CD14-positive monocyte (primary cell): ENCODE data around the gene PLEKHJ1. TPM values are rescaled to one million over a fixed set of nuclear protein-coding genes. Genes with fewer than 3 reads are reported as not detected.

Experiments
- DNase-seq, 3 donors: peaks; one replicate each; pipeline ENCODE4 v3.0.0-alpha.2; 2011 to 2022
- H2AFZ ChIP-seq: 2 replicates; pipeline ENCODE4 v1.6.0; 2012; ENCODE audit warnings: mild to moderate bottlenecking, low read depth, low read length, inconsistent platforms; ENCODE audit not compliant: insufficient read depth, poor library complexity, severe bottlenecking
- H3K27ac ChIP-seq, 2 donors: 1 replicate in 1 of 2; 2 replicates in 1 of 2; pipeline ENCODE4 v1.5.1; 2012 to 2013; ENCODE audit warnings: low read length in 2 of 2, control low read depth in 1 of 2, inconsistent platforms in 1 of 2, low read depth in 1 of 2, mild to moderate bottlenecking in 1 of 2
- H3K27me3 ChIP-seq, 2 donors: one replicate each; pipeline versions ENCODE4 v1.6.0 to v1.6.1; 2011 to 2013; ENCODE audit warnings: low read length in 2 of 2; ENCODE audit not compliant: control insufficient read depth in 2 of 2, insufficient read depth in 2 of 2
- H3K36me3 ChIP-seq, 2 donors: replicated peaks in 1 of 2; 1 replicate in 1 of 2; 2 replicates in 1 of 2; pipeline versions ENCODE4 v1.5.1 to v1.6.1; 2012 to 2013; ENCODE audit warnings: low read length in 2 of 2, control low read depth in 1 of 2, inconsistent platforms in 1 of 2, mild to moderate bottlenecking in 1 of 2; ENCODE audit not compliant: insufficient read depth in 2 of 2, control insufficient read depth in 1 of 2
- H3K4me1 ChIP-seq, 2 donors: 1 replicate in 1 of 2; 2 replicates in 1 of 2; pipeline versions ENCODE4 v1.5.1 to v1.6.1; 2012 to 2013; ENCODE audit warnings: low read length in 2 of 2, control low read depth in 1 of 2, inconsistent platforms in 1 of 2, mild to moderate bottlenecking in 1 of 2, moderate library complexity in 1 of 2; ENCODE audit not compliant: insufficient read depth in 2 of 2, control insufficient read depth in 1 of 2
- H3K4me2 ChIP-seq: replicated peaks from 2 replicates; pipeline ENCODE3; 2012; ENCODE audit warnings: low read length, moderate library complexity, mild to moderate bottlenecking; ENCODE audit not compliant: poor library complexity, severe bottlenecking; ENCODE audit errors: extremely low read depth
- H3K4me3 ChIP-seq, 3 experiments: fragments of 200-600 bp in 1 of 3; sonication (generic) in 1 of 3; replicated peaks in 1 of 3; 1 replicate in 2 of 3; 2 replicates in 1 of 3; pipeline ENCODE4 v1.5.1; 2011 to 2013; ENCODE audit warnings: low read length in 3 of 3, mild to moderate bottlenecking in 3 of 3, control low read depth in 2 of 3, low read depth in 2 of 3, inconsistent platforms in 1 of 3, moderate library complexity in 1 of 3
- H3K79me2 ChIP-seq: 2 replicates; pipeline ENCODE4 v1.6.0; 2012; ENCODE audit warnings: mild to moderate bottlenecking, control low read depth, inconsistent platforms, low read length, moderate library complexity; ENCODE audit not compliant: insufficient read depth
- H3K9ac ChIP-seq: 2 replicates; pipeline ENCODE4 v1.6.0; 2017; ENCODE audit warnings: low read length, mild to moderate bottlenecking; ENCODE audit not compliant: insufficient read depth, poor library complexity, severe bottlenecking
- H3K9me3 ChIP-seq, 2 donors: replicated peaks in 1 of 2; 1 replicate in 1 of 2; 2 replicates in 1 of 2; pipeline versions ENCODE4 v1.5.1 to v1.6.1; 2012 to 2013; ENCODE audit warnings: low read length in 2 of 2, control low read depth in 1 of 2; ENCODE audit not compliant: control insufficient read depth in 1 of 2, insufficient read depth in 1 of 2
- H4K20me1 ChIP-seq: 2 replicates; pipeline ENCODE4 v1.6.0; 2012; ENCODE audit warnings: mild to moderate bottlenecking, low read length, control low read depth, moderate library complexity; ENCODE audit not compliant: insufficient read depth
- H3K27ac Mint-ChIP-seq, 7 donors: one replicate each; pipeline ENCODE4 v1.8.0; 2020; ENCODE audit warnings: mild to moderate bottlenecking in 7 of 7, mixed read lengths in 7 of 7, moderate library complexity in 6 of 7, inconsistent platforms in 2 of 7
- H3K27me3 Mint-ChIP-seq, 3 donors: one replicate each; pipeline ENCODE4 v1.8.0; 2021 to 2022; ENCODE audit warnings: low read depth in 3 of 3, mild to moderate bottlenecking in 3 of 3, mixed read lengths in 3 of 3, moderate library complexity in 3 of 3, inconsistent platforms in 1 of 3
- H3K36me3 Mint-ChIP-seq, 2 donors: one replicate each; pipeline ENCODE4 v1.8.0; 2020; ENCODE audit warnings: mixed read lengths in 2 of 2, inconsistent platforms in 1 of 2, mild to moderate bottlenecking in 1 of 2
- H3K4me1 Mint-ChIP-seq: one replicate; pipeline ENCODE4 v1.8.0; 2020; ENCODE audit warnings: mild to moderate bottlenecking, mixed read lengths
- H3K4me3 Mint-ChIP-seq, 2 donors: one replicate each; pipeline ENCODE4 v1.8.0; 2020; ENCODE audit warnings: mild to moderate bottlenecking in 2 of 2, mixed read lengths in 2 of 2, moderate library complexity in 1 of 2
- H3K9me3 Mint-ChIP-seq, 7 donors: one replicate each; pipeline ENCODE4 v1.8.0; 2020 to 2022; ENCODE audit warnings: mixed read lengths in 7 of 7, mild to moderate bottlenecking in 6 of 7, moderate library complexity in 6 of 7, inconsistent platforms in 2 of 7
- CTCF ChIP-seq: fragments of 200-600 bp; IDR thresholded peaks from one replicate; pipeline ENCODE4 v1.8.0; 2022; ENCODE audit warnings: antibody characterized with exemption, mild to moderate bottlenecking
- WGBS: methylation state at CpG from one replicate; pipeline ENCODE4 v1.1.5; 2013; ENCODE audit warnings: missing lambda C conversion rate; ENCODE audit not compliant: insufficient coverage; 5-methylcytosine and 5-hydroxymethylcytosine counted together
- intact Hi-C, 2 donors: fragments of 100-400 bp; cut with micrococcal nuclease; formaldehyde crosslinking; loops; one replicate each; pipeline versions ENCODE4 v1.15.0 to v1.15.1; 2023
- polyA plus RNA-seq, 3 donors: library from polyadenylated mRNA; depleted of rRNA in 1 of 3; unstranded in 2 of 3; stranded (reverse) in 1 of 3; fragments of 300-500 nt in 2 of 3; fragments of >200 nt in 1 of 3; fragmentation: Illumina TruSeq in 2 of 3; gene quantifications; 1 replicate in 2 of 3; 2 replicates in 1 of 3; pipeline ENCODE4 v1.2.3, GENCODE V29; 2012 to 2021

Gene PLEKHJ1
- polyA plus RNA-seq, 3 donors, result 62.1 to 90.0 (median 69.0) TPM

DNA sequence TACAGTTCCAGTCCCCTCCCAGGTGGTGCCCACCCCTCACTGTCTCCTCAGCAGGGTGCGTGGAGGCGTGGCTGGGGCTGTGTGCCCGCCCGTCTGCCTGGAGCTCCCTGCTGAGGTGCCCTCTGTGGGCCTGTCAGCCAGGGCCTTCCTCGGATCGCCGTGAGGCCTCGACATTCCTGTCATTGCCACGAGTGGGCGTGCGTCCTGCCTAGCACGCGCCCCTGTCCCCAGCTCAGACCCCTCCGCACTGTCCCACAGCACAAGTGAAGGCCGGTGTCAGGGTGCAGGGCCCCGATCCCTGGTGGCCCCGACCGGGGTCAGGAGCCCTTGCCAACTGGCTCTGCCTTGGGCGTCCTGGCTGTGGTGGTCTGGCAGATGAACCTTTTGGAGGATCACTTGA lies 40.2 kb downstream of the PLEKHJ1 start:
- H3K27me3 Mint-ChIP-seq, result no peaks in the 10 kb centered on the region
- H4K20me1 ChIP-seq, result peaks cover 67% of the 10 kb centered on the region
- no peak overlapping the region for H3K4me2 ChIP-seq
- intact Hi-C loops, result no loop called here
- H3K27me3 ChIP-seq, result no peaks in the 10 kb centered on the region
- H2AFZ ChIP-seq, result no peak overlapping the region
- no peak for TF ChIP-seq CTCF
- H3K36me3 Mint-ChIP-seq, result peaks cover 53 to 86% of the 10 kb centered on the region in 2 donors
- no peaks in the 10 kb centered on the region for H3K4me1 ChIP-seq
- peaks cover 60% of the 10 kb centered on the region for H3K79me2 ChIP-seq
- no peaks in the 10 kb centered on the region for H3K9me3 ChIP-seq
- WGBS, result 99% methylated on average over 19 of the region's 19 CpGs
- DNase-seq, result no peak
- H3K4me3 ChIP-seq, result no peak overlapping the region
- H3K27ac ChIP-seq, result no peak overlapping the region
- H3K9me3 Mint-ChIP-seq, result no peaks in the 10 kb centered on the region
- no peaks in the 10 kb centered on the region for H3K4me1 Mint-ChIP-seq
- H3K27ac Mint-ChIP-seq, result peak overlapping the region in 2 of 7 donors; percentile 19 to 25
- no peak overlapping the region for H3K4me3 Mint-ChIP-seq
- no peak overlapping the region for H3K9ac ChIP-seq
- peaks cover 61 to 89% of the 10 kb centered on the region in 2 donors for H3K36me3 ChIP-seq

DNA sequence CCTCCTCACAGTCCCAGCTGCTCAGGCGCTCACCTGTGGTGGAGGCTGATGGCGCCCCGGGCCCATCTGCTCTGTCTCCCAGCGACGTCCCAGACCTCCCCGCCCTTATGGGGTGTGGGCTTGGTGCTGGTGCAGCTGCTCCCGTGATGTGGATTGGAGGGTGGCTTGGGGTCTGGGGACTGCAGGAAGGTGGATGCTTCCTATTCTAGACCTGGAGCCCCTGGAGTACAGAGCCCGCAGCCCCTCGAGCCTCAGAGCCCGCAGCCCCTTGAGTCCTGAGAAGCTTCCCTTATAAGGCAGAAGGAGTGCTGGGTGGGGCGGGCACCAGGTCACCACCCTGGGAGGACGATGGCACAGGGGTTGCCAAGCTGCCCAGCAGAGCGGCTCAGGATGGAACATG lies 40.8 kb downstream of the PLEKHJ1 start:
- no peak overlapping the region for H3K4me3 ChIP-seq
- H3K36me3 ChIP-seq, result peaks cover 67 to 92% of the 10 kb centered on the region in 2 donors
- no peak overlapping the region for H3K9ac ChIP-seq
- H3K9me3 ChIP-seq, result no peaks in the 10 kb centered on the region
- no peaks in the 10 kb centered on the region for H3K27me3 Mint-ChIP-seq
- no peak overlapping the region for H3K4me3 Mint-ChIP-seq
- no peak for DNase-seq
- H3K27me3 ChIP-seq, result no peaks in the 10 kb centered on the region
- peaks cover 58 to 88% of the 10 kb centered on the region in 2 donors for H3K36me3 Mint-ChIP-seq
- H3K4me2 ChIP-seq, result no peak overlapping the region
- no peak overlapping the region for H3K27ac ChIP-seq
- no peak for TF ChIP-seq CTCF
- peak overlapping the region in 2 of 7 donors; percentile 8 to 52 for H3K27ac Mint-ChIP-seq
- H3K79me2 ChIP-seq, result peaks cover 66% of the 10 kb centered on the region
- intact Hi-C loops, result no loop called here
- no peak overlapping the region for H2AFZ ChIP-seq
- H3K4me1 Mint-ChIP-seq, result no peaks in the 10 kb centered on the region
- H4K20me1 ChIP-seq, result peaks cover 72% of the 10 kb centered on the region
- H3K9me3 Mint-ChIP-seq, result no peaks in the 10 kb centered on the region
- H3K4me1 ChIP-seq, result no peaks in the 10 kb centered on the region
- WGBS, result 100% methylated on average over 10 of the region's 13 CpGs
